Fibroblast of skin of scalp (primary cell): Measurements from ENCODE around the gene LAMA2.

Experiments used
- DNase-seq: peaks from one replicate; pipeline ENCODE4 v3.0.0-alpha.2; 2013

Gene LAMA2

DNA sequence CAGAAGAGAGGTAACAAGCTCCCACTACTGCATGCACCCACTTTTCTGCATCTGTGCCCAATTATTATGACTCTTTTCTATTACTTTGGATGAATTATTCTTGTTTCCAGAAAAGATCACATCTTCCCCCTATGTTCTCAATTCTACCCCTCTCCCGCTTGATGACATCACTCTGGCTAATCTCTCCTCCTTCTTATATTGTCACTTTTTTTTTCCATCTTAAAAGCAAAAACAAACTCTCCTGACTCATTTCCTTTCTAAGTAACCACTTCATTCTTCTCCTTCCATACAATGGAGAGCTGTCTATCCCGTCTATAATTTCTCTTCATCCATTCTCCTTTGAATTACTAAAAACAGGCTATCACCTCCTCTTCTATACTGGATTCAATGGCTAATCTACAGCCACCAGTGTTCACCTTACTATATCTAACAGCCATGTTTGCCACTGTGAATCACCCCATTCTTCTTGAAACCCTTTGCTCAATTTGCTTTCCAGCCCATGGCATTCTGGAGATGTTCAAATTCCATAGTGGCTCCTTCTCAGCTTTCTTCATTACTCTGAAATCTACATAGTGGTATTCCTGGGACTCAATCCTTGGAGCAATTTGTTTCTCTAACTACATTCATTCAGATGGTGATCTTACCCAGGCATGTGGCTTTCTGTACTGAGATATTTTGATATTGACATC is 448.7 kb downstream of the LAMA2 start:
- peak; percentile 61 for DNase-seq

DNA sequence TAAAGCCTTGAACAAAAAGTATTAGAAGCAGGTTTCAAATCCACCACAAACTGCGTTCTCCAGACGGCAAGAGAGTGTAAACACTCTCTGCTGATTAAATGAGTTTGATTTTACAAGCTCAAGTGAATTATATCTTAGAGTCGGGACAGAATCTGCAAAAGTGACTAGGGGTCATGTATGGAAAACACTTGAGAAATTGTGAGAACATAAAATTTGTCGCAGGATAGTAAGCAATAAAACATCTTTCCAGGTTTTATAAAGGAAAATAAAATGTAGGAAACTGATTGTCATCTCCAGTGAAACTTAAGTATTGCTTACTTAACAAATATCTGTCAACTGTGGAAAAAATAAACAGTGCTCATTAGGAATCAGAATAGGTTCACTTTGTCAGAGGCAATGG is 452.9 kb downstream of the LAMA2 start:
- no peak for DNase-seq

DNA sequence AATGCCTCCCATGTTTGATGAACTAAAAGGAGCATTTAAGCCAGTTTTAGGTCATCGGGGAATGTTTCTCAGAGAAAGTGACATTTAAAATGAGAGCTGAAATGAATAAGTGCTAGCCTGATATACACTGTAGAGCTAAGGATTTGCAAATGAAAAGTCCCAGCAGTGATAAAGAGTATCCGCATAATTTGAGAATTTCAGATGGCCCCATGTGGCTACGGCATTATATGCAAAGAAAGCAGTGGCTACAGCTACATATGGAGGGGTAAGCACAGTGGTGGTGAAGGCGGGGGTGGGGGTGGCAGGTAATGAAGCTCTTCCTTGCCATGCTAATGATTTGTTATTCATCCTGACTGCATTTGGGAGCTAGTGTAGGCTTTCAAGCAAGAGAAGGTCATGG is 455.7 kb downstream of the LAMA2 start:
- DNase-seq, result no peak

DNA sequence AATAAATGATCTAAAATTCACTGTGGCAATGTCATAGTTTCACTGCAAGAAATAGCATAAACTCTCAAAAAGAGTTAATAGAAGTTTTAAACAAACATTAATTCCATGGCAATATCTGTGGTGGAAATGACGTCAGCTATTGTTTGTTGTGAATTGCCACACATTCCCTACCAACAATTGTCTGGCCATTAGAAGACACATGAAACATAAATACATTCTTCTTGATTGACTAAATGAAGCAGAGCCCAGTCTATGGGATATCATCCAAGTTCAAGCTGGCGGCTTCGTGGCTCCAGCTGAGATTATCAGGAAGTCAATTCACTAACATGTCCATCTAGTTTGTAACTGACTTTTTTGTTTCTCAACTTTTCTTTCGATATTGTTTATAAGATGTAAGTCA is 458.0 kb downstream of the LAMA2 start:
- peak; percentile 83 for DNase-seq

DNA sequence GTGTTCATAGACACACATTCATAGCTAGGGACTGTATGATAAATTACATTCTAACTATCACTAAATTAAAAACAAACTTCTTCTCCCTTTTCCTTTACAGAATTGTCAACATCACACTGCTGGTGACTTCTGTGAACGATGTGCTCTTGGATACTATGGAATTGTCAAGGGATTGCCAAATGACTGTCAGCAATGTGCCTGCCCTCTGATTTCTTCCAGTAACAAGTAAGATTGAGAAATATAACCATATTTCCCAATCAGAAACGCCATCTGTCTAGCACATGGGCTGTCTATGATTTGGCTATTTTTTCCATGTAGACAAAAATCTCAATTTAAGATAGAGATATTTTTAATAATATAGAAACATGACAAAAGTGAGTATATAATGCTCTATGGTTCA is 459.3 kb downstream of the LAMA2 start:
- peak; percentile 18 for DNase-seq

DNA sequence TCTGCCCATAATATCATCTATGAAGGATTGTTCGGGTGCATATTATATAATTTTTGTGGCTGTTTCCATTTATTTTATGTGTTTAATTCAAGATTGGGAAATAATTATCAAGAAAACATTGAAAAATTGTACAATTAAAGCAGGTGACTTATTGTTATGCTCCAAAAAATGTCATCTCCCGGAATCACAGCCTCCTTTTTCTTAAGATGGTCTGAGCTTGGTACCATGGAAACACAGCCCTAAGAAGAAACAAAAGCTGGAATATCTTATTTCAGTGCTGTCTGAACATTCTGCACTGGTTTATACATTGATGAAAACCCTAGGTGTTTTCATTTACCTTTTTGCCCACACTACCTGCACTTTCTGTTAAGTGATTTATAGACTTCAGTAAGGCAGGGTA is 459.9 kb downstream of the LAMA2 start:
- DNase-seq, result no peak

DNA sequence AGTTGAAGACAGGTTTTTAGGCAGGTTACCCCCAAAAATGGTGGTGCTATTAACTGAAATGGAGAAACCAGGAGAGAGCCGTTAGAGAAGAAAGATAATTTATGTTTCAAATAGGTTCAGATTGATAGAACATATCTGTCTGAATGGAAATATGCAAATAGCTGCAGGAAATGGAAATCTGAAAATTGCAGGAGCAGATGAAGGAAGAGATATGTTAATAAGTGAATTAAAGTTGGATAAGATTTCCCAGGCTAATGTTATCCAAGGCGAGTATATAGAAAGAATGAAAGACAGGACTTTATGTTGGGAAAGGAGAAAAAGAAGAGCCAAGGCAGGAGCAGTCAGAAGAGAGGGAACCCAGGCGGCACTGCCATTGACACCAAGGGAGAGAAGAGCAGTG is 461.4 kb downstream of the LAMA2 start:
- no peak for DNase-seq

DNA sequence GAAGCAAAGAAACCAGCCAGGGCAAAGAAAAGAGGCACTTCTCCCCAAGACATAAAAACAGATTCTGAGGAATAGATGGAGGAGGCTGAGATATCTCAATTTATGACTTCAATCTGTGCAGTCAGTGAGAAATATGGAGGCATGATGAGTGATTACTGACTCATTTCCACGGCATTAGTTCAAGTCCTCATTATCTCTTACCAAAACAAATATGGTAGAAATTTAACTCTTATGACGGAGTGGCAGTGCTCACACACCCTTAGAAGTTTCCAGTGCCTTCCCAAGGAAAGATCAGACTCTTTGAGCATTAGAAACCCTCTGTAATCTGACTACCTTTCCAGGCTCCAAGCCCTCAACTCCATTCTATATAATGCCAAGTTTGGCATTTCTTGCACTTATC is 463.0 kb downstream of the LAMA2 start:
- peak; percentile 59 for DNase-seq

DNA sequence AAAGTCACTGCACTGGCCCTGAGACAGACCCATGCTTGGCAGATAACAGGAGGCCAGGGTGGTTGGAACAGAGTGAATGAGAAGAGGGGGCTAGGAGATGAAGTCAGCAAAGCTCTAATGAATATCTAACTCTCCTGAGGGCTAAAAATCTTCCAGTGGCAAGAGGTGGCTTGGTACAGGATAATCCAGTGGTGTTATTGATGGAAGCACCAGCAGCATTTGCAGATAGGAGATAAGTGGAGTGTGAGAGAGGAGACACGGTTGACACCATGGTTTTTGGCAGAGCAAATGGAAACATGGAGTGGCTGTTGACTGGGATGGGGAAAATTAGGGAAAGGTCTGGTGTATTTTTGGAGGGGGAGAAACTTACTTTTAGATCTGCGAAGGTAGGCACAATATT is 464.0 kb downstream of the LAMA2 start:
- no peak for DNase-seq

DNA sequence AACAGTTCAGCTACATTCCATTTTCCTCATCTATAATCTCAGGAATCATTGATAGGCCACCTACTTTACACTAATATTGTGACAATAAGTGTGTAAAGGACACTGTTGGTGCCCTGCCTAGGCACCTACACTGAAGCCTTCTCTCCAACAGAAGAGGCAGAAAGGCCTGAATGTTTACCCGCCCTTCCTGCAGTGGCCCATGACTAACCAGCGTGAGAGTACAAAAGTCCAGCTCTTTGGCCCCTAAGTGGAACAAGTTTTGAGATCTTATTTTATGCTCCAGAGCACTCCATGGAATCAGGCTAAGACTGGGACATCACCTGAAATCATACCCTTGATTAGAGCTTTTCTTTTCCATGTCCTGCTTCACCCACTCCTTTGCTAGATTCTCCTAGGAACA is 467.3 kb downstream of the LAMA2 start:
- no peak for DNase-seq

DNA sequence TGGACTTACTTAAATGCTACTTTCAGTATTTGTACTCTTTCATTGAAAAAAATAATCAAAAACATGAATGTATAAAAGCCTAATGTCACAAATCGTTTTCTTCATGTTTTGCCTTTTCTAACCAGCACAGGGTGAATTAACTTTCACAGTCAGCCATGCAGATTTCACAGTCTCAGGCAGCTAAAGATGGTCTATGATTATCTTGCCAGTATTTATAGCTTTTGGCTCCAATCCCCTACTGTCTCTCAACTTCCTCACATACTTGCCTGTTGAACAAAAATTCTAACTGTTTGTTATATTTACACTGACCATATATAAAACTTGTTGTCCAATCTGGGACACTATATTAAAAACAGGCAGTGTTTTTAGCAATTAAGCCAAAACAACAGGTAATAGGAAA is 468.9 kb downstream of the LAMA2 start:
- DNase-seq, result peak; percentile 1

DNA sequence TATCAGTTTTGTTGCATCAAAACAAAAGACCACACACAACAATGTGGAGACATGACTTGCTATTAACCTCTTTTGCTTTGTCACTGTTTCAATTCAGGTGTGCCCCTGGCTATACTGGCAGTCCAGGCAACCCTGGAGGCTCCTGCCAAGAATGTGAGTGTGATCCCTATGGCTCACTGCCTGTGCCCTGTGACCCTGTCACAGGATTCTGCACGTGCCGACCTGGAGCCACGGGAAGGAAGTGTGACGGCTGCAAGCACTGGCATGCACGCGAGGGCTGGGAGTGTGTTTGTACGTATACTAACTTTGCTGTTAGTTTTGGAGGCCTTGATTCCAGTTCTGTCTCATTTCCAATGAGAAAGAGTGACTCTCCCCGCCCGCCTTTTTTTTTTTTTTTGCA is 470.1 kb downstream of the LAMA2 start:
- no peak for DNase-seq

DNA sequence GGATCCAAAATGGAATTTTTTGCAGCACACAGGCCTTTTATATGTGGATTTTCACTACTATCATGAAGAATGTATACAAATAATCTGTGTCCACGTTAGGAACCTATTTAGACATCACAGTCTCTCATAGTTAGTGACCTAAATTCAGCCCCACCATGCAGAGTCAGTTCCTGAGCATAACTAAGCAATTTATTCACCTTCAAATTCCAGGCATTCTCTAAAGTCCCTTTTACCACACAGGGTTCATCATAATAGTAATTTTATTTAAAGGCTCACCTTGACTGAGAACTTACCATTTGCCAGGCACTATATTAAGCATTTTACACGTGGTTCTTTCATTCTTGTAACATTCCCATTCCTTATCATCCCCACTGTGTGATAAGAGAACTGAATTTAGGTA is 473.2 kb downstream of the LAMA2 start:
- no peak for DNase-seq

DNA sequence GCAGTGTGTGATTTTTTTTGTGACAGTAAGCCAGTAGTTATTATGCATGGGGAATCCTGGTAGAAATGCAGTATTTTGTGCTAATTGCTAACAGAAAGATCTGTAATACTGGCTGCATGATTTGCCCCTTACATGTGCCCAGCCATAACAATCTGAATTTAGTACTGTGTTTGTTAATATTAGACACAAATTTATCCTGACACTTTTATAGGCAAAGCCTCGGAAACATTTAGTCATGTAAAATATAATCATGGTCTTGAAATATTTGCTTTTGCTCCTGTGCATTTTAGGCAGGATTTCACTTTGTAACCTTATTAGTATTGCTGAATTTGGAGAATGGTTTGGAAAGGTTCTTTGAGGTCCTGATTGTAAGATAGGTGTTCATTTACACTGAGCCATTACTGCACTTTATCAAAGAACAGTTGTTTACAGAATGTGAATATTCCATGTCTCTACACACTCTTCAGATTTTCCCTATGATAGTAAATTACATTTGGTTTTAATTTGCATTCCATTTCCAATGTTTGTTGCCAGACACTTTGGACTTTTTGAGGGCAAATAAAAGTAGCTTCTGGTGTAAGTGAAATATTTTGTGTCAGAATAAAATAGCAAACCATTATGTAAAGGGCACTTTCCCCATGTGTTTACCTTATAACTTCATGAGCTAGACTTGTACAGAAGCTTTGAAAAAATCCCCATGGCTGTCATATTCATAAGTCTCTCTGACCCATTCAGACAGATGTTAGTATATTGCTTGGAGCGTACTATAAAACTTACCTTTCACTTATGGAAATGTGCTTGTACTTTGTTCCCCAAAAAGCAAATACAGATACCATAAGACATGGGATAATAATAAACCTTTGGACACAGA is 477.1 kb downstream of the LAMA2 start:
- DNase-seq, result no peak

DNA sequence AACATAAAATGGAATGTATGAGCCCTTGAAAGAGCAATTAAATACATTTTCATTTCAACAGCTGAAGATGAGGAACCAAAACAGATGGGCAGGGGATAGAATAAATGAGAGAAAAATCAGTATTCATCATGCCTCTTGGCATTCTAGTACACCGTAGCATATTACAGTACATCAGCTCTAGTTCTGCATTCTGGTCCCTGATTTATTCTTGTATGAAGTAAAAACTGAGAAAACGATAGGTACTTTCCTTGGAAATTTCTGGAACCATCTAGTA is 477.7 kb downstream of the LAMA2 start:
- no peak for DNase-seq

DNA sequence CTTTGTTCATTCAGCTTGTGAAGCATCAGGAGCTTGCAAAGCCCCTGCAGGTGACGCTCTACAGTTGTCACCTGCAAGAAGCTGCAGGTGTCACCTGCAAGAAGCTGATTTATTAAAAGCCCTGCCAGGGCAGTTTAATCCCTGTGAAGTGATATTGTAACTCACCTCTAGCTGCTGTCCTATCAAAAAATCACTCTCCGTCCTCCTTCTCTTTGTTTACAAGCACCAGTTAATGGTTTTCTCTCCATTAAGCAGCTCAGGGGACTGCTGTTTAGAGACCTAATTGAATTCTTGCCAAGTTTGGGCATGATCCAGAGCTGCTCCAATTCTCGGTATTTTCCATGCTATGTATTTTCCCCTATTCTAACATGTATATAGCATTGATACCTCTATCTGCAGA is 481.1 kb downstream of the LAMA2 start:
- DNase-seq, result no peak

DNA sequence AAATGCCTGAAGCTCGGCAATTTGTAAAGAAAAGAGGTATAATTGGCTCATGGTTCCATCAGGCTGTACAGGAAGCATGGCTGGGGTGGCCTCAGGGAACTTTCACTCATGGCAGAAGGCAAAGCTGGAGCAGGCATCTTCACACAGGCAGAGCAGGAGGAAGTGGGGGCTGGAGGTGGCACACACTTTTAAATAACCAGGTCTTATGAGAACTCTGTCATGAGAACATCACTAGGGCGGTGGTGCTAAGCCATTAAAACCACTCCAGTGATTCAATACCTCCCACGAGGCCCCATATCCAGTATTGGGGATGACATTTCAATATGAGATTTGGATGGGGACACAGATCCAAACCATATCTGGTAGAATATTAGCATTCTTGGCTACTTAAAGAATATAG is 481.8 kb downstream of the LAMA2 start:
- no peak for DNase-seq

DNA sequence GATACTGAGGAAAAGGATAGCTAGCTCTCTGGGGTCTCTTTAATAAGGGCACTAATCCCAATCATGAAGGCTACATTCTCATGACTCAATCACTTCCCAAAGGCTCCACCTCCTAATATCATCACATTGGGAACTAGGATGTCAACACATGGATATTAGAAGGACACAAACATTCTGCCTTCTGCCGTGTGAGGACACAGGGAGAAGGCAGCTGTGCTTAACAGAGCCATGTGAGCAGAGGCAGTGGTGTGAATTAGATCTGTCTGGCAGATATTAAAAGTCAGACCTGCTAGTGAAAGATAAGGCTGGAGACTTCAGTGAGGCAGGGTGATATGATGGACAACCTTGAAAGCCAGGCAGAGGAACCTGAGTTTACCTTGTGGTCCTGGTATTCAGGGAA is 485.1 kb downstream of the LAMA2 start:
- DNase-seq, result no peak

DNA sequence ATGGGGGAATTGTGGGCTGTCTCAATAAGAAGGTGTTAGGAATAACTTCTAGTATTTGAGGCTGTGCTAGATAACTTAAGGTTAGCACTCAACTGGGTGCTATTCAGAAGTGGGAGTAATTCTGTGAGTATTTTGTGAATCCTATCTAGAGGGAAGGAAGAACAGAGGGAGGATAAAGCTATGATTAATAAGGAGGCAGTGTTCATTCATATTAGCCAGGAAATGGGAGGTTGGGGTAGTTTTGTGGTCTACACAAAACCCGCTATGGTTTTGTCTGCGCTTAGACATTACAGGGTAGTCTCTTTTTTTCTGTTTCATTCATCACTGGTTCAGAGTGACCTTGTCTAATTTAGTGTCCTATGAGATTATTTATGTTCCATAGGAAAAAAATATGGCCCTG is 486.0 kb downstream of the LAMA2 start:
- no peak for DNase-seq

DNA sequence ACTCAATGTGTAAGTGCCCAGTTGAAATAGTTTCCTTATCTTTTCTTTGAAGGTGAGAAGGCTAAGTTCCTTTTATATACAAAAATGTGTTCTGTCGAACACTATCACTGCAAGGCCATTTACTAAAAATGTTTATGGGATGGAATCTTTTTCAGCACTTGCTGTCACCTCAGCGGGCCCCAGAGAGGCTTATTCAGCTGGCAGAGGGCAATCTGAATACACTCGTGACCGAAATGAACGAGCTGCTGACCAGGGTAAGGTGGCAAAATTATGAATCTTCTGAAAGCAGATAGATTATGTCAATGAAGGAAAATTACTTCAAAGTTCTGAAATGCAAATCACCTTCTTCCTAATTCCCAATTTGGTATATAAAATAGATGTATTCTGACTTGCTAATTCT is 486.8 kb downstream of the LAMA2 start:
- DNase-seq, result no peak

DNA sequence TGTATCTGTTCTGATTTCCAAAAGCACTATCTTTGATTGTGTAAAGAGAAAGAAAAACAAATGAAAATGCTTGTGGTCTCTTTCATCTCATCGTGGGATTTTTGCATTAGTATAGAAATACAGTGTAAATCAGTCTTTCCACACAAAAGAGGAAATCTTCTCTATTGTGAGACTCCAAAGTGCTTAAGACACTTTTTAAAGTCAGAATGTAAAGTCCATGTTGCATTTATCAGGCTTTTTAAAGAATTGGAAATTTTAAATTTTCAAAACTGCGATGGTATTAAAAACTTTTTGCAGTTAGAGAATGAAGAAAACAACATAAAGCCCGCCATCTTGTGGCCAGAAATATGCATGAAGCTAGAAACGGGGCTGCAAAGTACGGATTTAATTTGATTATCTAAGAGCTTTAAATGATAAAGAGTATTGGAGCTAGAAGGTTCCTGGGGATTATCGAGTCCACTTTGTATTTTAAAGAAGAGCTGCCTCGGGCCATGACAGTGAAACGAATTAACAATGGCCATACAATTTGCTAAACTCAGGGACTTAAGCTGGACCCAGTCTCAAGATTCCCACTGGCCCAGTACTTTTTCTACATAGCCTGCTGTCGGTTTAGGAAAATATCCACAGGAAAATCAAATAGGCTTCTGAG is 487.5 kb downstream of the LAMA2 start:
- peak; percentile 48 for DNase-seq

DNA sequence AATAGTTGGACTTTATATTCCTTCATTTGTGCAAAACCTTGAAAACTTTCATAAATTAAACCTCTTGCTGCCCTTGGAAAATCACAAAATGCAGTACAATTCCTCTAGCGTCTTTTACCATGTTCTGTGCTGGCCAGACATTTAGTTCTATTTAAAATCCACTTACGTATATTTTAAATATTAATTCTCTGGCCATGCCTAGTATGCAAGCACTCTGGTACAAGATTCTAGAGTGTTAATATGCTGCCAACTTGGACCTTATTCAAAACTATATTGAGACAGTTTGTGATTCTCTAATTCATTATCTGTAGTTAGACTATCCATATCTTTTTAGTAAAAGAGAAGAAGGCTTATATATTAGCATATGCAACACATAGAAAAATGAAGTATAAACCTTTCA is 498.9 kb downstream of the LAMA2 start:
- DNase-seq, result no peak

DNA sequence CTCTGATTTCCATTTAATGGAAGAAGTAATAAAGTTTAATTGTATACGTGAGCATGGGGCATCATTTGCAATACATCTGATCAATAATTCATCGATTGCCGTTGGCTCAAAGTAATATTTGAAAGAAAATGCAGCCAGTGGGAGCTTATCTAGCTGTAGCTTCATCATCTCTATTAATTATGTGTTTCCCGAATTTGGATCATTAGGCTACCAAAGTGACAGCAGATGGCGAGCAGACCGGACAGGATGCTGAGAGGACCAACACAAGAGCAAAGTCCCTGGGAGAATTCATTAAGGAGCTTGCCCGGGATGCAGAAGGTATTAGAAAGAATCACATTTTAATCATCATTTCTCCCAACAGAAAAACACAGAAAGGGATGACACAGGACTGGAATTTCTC is 500.0 kb downstream of the LAMA2 start:
- DNase-seq, result no peak

DNA sequence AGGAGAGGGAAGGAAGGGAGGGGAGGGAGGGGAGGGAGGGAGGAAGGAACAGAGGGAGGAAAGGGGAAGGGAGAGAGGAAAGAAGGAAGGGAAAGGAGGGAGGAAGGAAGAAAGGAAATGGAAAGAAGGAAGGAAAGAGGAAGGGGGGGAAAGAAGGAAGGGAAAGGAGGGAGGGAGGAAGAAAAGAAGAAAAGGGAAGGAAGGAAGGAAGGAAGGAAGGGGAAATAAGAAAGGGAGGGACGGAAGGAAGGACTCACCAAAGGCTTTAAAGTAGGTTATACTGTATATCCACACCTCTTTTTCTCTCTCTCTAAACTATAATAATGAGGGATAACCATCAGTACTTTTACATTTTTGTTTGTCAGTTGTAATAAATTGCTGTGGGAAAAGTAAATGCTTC is 502.2 kb downstream of the LAMA2 start:
- DNase-seq, result no peak
